GM21786 (cell line): ENCODE results near the gene VPS26B.
A peak's percentile ranks its signal among the peaks of the same experiment; 100 is the strongest.
"Not testable (repeated sequence)": the region's sequence is repeated elsewhere in the genome, so short reads cannot be mapped to it uniquely, and the experiment has no call there.

Experiments used
- ATAC-seq: cut with Tn5 transposase; IDR thresholded peaks from one replicate; pipeline ENCODE4 v1.9.1; 2021; ENCODE audit not compliant: unreplicated experiment

VPS26B gene

GRCh38 chr11:134223836-134224709, at the start of gene VPS26B, which contains the start of gene NCAPD3:
Gene VPS26B, plus strand, starts transcription at chr11:134224671. Its CDS starts 452 bp downstream, at chr11:134225123.
Gene NCAPD3, minus strand, starts transcription at chr11:134223967. Its CDS starts 41 bp downstream, at chr11:134223926.
- peak; percentile 75 for ATAC-seq

- no peak for ATAC-seq
Measured at GRCh38 chr11:134176284-134176683, 48.2 kb upstream of the VPS26B start.

- ATAC-seq: no peak
Measured at GRCh38 chr11:134178032-134178674, 46.3 kb upstream of the VPS26B start.

- no peak for ATAC-seq
Measured at GRCh38 chr11:134181707-134182106, 42.8 kb upstream of the VPS26B start.

- not testable (repeated sequence) for ATAC-seq
Measured at GRCh38 chr11:134188092-134188491, 36.4 kb upstream of the VPS26B start.

- ATAC-seq: no peak
Measured at GRCh38 chr11:134196756-134197155, 27.7 kb upstream of the VPS26B start.

- ATAC-seq: no peak
Measured at GRCh38 chr11:134199531-134199930, 24.9 kb upstream of the VPS26B start.

GRCh38 chr11:134200688-134201087, 23.8 kb upstream of the VPS26B start:
- ATAC-seq: no peak

GRCh38 chr11:134202661-134203060, 21.8 kb upstream of the VPS26B start:
- no peak for ATAC-seq

- ATAC-seq: no peak
Measured at GRCh38 chr11:134205729-134206128, 18.7 kb upstream of the VPS26B start.

GRCh38 chr11:134206185-134206584, 18.3 kb upstream of the VPS26B start:
- ATAC-seq: no peak

GRCh38 chr11:134207538-134208239, 16.8 kb upstream of the VPS26B start:
- no peak for ATAC-seq

- no peak for ATAC-seq
Measured at GRCh38 chr11:134215836-134216235, 8.6 kb upstream of the VPS26B start.

GRCh38 chr11:134216816-134217215, 7.7 kb upstream of the VPS26B start:
- no peak for ATAC-seq

- ATAC-seq: no peak
Measured at GRCh38 chr11:134223121-134223520, 1.4 kb upstream of the VPS26B start.

GRCh38 chr11:134224710-134225664, 516 bp downstream of the VPS26B start:
- ATAC-seq: peak; percentile 13

- no peak for ATAC-seq
Measured at GRCh38 chr11:134226806-134227325, 2.4 kb downstream of the VPS26B start.

GRCh38 chr11:134228625-134229024, 4.2 kb downstream of the VPS26B start:
- ATAC-seq: peak; percentile 55

- no peak for ATAC-seq
Measured at GRCh38 chr11:134229126-134229790, 4.8 kb downstream of the VPS26B start.

- ATAC-seq: no peak
Measured at GRCh38 chr11:134230339-134230738, 5.9 kb downstream of the VPS26B start.
